PC-9 (cell line): ENCODE results near the gene ST6GALNAC2.

Source experiments
- CTCF ChIP-seq: fragments of 200-600 bp; sonication (generic); conservative IDR thresholded peaks from 2 replicates; pipeline ENCODE4 v1.6.1; 2017; ENCODE audit warnings: mixed run types, antibody characterized with exemption, mild to moderate bottlenecking, moderate library complexity
- EZH2 ChIP-seq: fragments of 200-600 bp; sonication (generic); IDR thresholded peaks from 2 replicates; pipeline ENCODE4 v1.8.0; 2017; ENCODE audit warnings: antibody characterized with exemption, low read depth

DNA sequence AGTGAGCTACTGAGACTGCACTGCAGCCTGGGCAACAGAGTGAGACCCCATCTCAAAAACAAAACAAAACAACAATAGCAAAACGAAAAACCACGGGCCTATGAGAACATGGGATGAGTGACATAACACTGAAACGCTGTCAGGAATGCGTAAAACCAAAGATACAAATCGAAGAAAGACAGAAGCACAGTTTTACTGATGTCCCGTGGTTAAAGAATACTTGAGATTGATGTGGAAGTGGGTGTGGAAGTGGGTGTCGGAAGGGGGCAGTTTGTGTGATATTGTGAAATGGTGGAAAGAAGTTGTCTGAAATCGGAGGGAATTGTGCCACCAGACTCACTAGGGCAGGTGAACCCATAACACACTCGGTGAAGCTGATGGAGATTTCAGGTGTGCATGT is 9.5 kb downstream of the ST6GALNAC2 start:
- TF ChIP-seq CTCF (no peak), EZH2 (no peak)
